K562 (cell line): Measurements from ENCODE around the gene EGFR. TPM values are rescaled to one million over a fixed set of nuclear protein-coding genes. Genes with fewer than 3 reads are reported as not detected.

Experiments
- ATAC-seq: fragments of 200-7000 bp; cut with Tn5 transposase; 3 replicates; pipeline ENCODE4 v1.9.1; 2020; ENCODE audit warnings: moderate library complexity
- BruUV-seq: library from RNA; stranded (reverse); fragments of 400-500 nt; replicated peaks from 2 replicates; lab custom pipeline; 2021; lab: Mats Ljungman, UMichigan
- CTCF ChIA-PET: fragments of 300-600 bp; formaldehyde crosslinking; extraction: SDS; loops from one replicate; lab custom pipeline; 2021; ENCODE audit warnings: low intra/inter-chr PET ratio; lab: Yijun Ruan, JAX
- POLR2A ChIA-PET: fragments of 300-600, 350-650 bp; sonication (Branson Sonifier 250); formaldehyde crosslinking; extraction: SDS; loops from one replicate; lab custom pipeline; 2021; ENCODE audit warnings: antibody characterized with exemption, inconsistent platforms; lab: Yijun Ruan, JAX
- DNase-seq, 4 experiments: peaks; one replicate each; pipeline versions ENCODE4 v3.0.0 to v3.0.0-alpha.2; 2011 to 2018; ENCODE audit warnings: low spot score in 3 of 4, mixed read lengths in 3 of 4; ENCODE audit errors: extremely low read depth in 1 of 4
- FAIRE-seq: peaks from 2 replicates; lab custom pipeline; 2011; peaks lifted over from hg19 to GRCh38; lab: Jason Lieb, UNC
- H2AFZ ChIP-seq: 2 replicates; pipeline ENCODE4 v1.6.0; 2011; ENCODE audit warnings: low read depth, low read length, control low read depth, inconsistent platforms
- H3K27ac ChIP-seq: fragments of 200-600 bp; 3 replicates; pipeline ENCODE4 v1.8.0; 2011; ENCODE audit warnings: low read depth, mild to moderate bottlenecking, control low read depth, inconsistent platforms, low read length, moderate library complexity, mixed read lengths; ENCODE audit errors: extremely low read depth
- H3K27me3 ChIP-seq, 2 experiments: fragments of 300-600 bp in 1 of 2; 2 replicates in 1 of 2; 3 replicates in 1 of 2; pipeline versions ENCODE4 v1.6.0 to v1.8.0; 2011; ENCODE audit warnings: inconsistent platforms in 2 of 2, low read length in 2 of 2, mild to moderate bottlenecking in 1 of 2, mixed read lengths in 1 of 2, moderate library complexity in 1 of 2; ENCODE audit not compliant: control insufficient read depth in 2 of 2, insufficient read depth in 2 of 2
- H3K36me3 ChIP-seq: fragments of 300-600 bp; 3 replicates; pipeline ENCODE4 v1.8.0; 2011; ENCODE audit warnings: mild to moderate bottlenecking, low read length, inconsistent platforms; ENCODE audit not compliant: control insufficient read depth, insufficient read depth
- H3K4me1 ChIP-seq, 2 experiments: fragments of 200-600 bp in 1 of 2; replicated peaks in 1 of 2; 2 replicates in 1 of 2; 3 replicates in 1 of 2; pipeline versions ENCODE4 v1.5.1 to v1.8.0; 2011; ENCODE audit warnings: inconsistent platforms in 2 of 2, low read length in 2 of 2, mild to moderate bottlenecking in 1 of 2, mixed read lengths in 1 of 2, moderate library complexity in 1 of 2; ENCODE audit not compliant: control insufficient read depth in 2 of 2, insufficient read depth in 2 of 2
- H3K4me2 ChIP-seq: 2 replicates; pipeline ENCODE4 v1.6.1; 2011; ENCODE audit warnings: low read length, control low read depth, inconsistent platforms, mixed read lengths; ENCODE audit not compliant: insufficient read depth
- H3K4me3 ChIP-seq: fragments of 200-600 bp; sonication (generic), shearing (Covaris generic); 2 replicates; pipeline ENCODE4 v1.5.1; 2016; ENCODE audit warnings: control low read depth, inconsistent platforms
- H3K79me2 ChIP-seq: fragments of 200-600 bp; 3 replicates; pipeline ENCODE4 v1.8.0; 2011; ENCODE audit warnings: low read length, inconsistent platforms; ENCODE audit not compliant: control insufficient read depth, insufficient read depth
- H3K9ac ChIP-seq, 2 experiments: 2 replicates each; pipeline versions ENCODE4 v1.6.0 to v1.6.1; 2011; ENCODE audit warnings: low read depth in 2 of 2, low read length in 2 of 2, control low read depth in 1 of 2, inconsistent platforms in 1 of 2, mild to moderate bottlenecking in 1 of 2, mixed read lengths in 1 of 2; ENCODE audit not compliant: insufficient read depth in 1 of 2
- H3K9me1 ChIP-seq: one replicate; pipeline ENCODE4 v1.6.0; 2011; ENCODE audit warnings: inconsistent platforms, mild to moderate bottlenecking, low read length, moderate library complexity; ENCODE audit not compliant: control insufficient read depth, insufficient read depth
- H3K9me3 ChIP-seq: replicated peaks from 2 replicates; pipeline ENCODE4 v1.5.1; 2011; ENCODE audit warnings: low read depth, low read length, inconsistent platforms; ENCODE audit not compliant: control insufficient read depth, insufficient read depth
- H4K20me1 ChIP-seq: replicated peaks from 2 replicates; pipeline ENCODE4 v1.6.1; 2011; ENCODE audit warnings: low read length, inconsistent platforms, mixed read lengths; ENCODE audit not compliant: control insufficient read depth, insufficient read depth
- CLOCK ChIP-seq: fragments of 250-450 bp; sonication (Bioruptor Pico); IDR thresholded peaks from 2 replicates; pipeline ENCODE4 v1.4.0; 2020; ENCODE audit warnings: mild to moderate bottlenecking, moderate library complexity, borderline replicate concordance
- HMG20B ChIP-seq: fragments of 250-450 bp; sonication (Bioruptor Pico); IDR thresholded peaks from 2 replicates; pipeline ENCODE4 v1.5.0; 2021; ENCODE audit warnings: mild to moderate bottlenecking
- HNRNPH1 ChIP-seq: fragments of 200-400 bp; formaldehyde crosslinking; optimal IDR thresholded peaks from 2 replicates; pipeline ENCODE3; 2017; ENCODE audit warnings: low read depth, mild to moderate bottlenecking, low read length, moderate library complexity
- NCOA2 ChIP-seq, 2 experiments: fragments of 450-650 bp; IDR thresholded peaks; 2 replicates each; pipeline ENCODE4 v1.6.1; 2018; ENCODE audit warnings: mild to moderate bottlenecking in 2 of 2, moderate library complexity in 1 of 2; ENCODE audit not compliant: partially characterized antibody in 2 of 2
- PTBP1 ChIP-seq: fragments of 200-400 bp; formaldehyde crosslinking; IDR thresholded peaks from 2 replicates; pipeline ENCODE4 v1.6.1; 2017; ENCODE audit warnings: low read depth, low read length
- SIX5 ChIP-seq, 2 experiments: IDR thresholded peaks; 2 replicates each; pipeline ENCODE4 v1.6.1; 2011; ENCODE audit warnings: low read length in 2 of 2, borderline replicate concordance in 1 of 2, low read depth in 1 of 2, mild to moderate bottlenecking in 1 of 2, moderate library complexity in 1 of 2; ENCODE audit not compliant: insufficient read depth in 1 of 2
- SLC30A9 ChIP-seq: fragments of 250-450 bp; sonication (Bioruptor Pico); IDR thresholded peaks from 2 replicates; pipeline ENCODE4 v1.8.0; 2022; ENCODE audit warnings: mild to moderate bottlenecking, moderate library complexity
- TCF7 ChIP-seq: sonication (generic); IDR thresholded peaks from 2 replicates; pipeline ENCODE4 v1.6.1; 2016; ENCODE audit warnings: antibody characterized with exemption, borderline replicate concordance
- ZNF398 ChIP-seq: fragments of 250-450 bp; sonication (Bioruptor Pico); IDR thresholded peaks from 2 replicates; pipeline ENCODE4 v1.8.0; 2021; ENCODE audit warnings: moderate library complexity, mild to moderate bottlenecking, inconsistent platforms
- ZNF785 ChIP-seq: fragments of 250-450 bp; sonication (Bioruptor Pico); IDR thresholded peaks from 2 replicates; pipeline ENCODE4 v1.4.0; 2020; ENCODE audit warnings: mild to moderate bottlenecking
- WGBS: fragments of 100-300 bp; shearing (Covaris generic); methylation state at CpG from one replicate; pipeline ENCODE4 v1.1.6; 2016; ENCODE audit warnings: low coverage, mixed read lengths; ENCODE audit not compliant: insufficient coverage; ENCODE audit errors: missing lambda C conversion rate; 5-methylcytosine and 5-hydroxymethylcytosine counted together
- in situ Hi-C: fragments of 300-500 bp; cut with MboI; formaldehyde crosslinking; loops from 4 replicates; pipeline ENCODE4 v1.15.0; 2018; ENCODE audit warnings: inconsistent platforms, mixed read lengths
- intact Hi-C: fragments of 100-400 bp; cut with micrococcal nuclease; formaldehyde crosslinking; loops from 2 replicates; pipeline ENCODE4 v1.14.2; 2022
- polyA plus RNA-seq, 8 experiments: library from polyadenylated mRNA; depleted of rRNA in 4 of 8; stranded (reverse) in 5 of 8; unstranded in 3 of 8; fragments of >200 nt; fragmentation: Nextera tagmentation in 2 of 8; fragmentation: Illumina TruSeq in 1 of 8; extraction: Ambion mirVana in 2 of 8; extraction: Trizol in 1 of 8; gene quantifications; 2 replicates each; pipeline versions ENCODE4 v1.2.1 to v1.2.3, GENCODE V29; 2011 to 2014; ENCODE audit warnings: inconsistent platforms in 1 of 8, missing spikeins in 1 of 8
- total RNA-seq, 7 experiments: library from RNA; depleted of rRNA in 6 of 7; stranded (reverse); fragments of >200 nt in 6 of 7; fragmentation: Illumina TruSeq in 2 of 7; extraction: Trizol in 2 of 7; gene quantifications; 2 replicates each; pipeline versions ENCODE4 v1.2.1 to v1.2.3, GENCODE V29; 2011 to 2021; ENCODE audit warnings: low replicate concordance in 1 of 7
- TF ChIP-seq, protein P1 (sequence below): sonication (generic); formaldehyde crosslinking; IDR thresholded peaks from 2 replicates; pipeline ENCODE4 v1.9.0; 2022; ENCODE audit warnings: mild to moderate bottlenecking, missing genetic modification reagents
- TF ChIP-seq, protein P2 (sequence below), 2 experiments: fragments of 200-800 bp in 1 of 2; sonication (Bioruptor generic) in 1 of 2; sonication (generic) in 1 of 2; formaldehyde crosslinking in 1 of 2; IDR thresholded peaks in 1 of 2; conservative IDR thresholded peaks in 1 of 2; 2 replicates each; pipeline versions ENCODE4 v1.5.0 to v1.6.1; 2016 to 2020; ENCODE audit warnings: missing compliant biosample characterization in 1 of 2, missing genetic modification characterization in 1 of 2, missing genetic modification reagents in 1 of 2

Gene EGFR
- total and polyA plus RNA-seq, 9 of the 15 experiments (the other 6 are each of a cell fraction or from before 2014, with no cell fraction given), result 0.13 TPM; not detected in 8

- in situ Hi-C loops, result no loop called here
- no peaks in the 10 kb centered on the region for H3K79me2 ChIP-seq
- TF ChIP-seq, protein P1, sequence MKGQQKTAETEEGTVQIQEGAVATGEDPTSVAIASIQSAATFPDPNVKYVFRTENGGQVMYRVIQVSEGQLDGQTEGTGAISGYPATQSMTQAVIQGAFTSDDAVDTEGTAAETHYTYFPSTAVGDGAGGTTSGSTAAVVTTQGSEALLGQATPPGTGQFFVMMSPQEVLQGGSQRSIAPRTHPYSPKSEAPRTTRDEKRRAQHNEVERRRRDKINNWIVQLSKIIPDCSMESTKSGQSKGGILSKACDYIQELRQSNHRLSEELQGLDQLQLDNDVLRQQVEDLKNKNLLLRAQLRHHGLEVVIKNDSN (CRISPR knock-in tag), result no peak
- no peak for TF ChIP-seq CLOCK (CRISPR knock-in tag)
- no peak for TF ChIP-seq PTBP1
- TF ChIP-seq, protein P2, sequence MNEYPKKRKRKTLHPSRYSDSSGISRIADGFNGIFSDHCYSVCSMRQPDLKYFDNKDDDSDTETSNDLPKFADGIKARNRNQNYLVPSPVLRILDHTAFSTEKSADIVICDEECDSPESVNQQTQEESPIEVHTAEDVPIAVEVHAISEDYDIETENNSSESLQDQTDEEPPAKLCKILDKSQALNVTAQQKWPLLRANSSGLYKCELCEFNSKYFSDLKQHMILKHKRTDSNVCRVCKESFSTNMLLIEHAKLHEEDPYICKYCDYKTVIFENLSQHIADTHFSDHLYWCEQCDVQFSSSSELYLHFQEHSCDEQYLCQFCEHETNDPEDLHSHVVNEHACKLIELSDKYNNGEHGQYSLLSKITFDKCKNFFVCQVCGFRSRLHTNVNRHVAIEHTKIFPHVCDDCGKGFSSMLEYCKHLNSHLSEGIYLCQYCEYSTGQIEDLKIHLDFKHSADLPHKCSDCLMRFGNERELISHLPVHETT (CRISPR knock-in tag; conservative IDR thresholded peaks at IDR 0.05 in 1 of 2, IDR thresholded peaks at IDR 0.05 in 1 of 2), result no peak
- no peak for TF ChIP-seq SLC30A9 (CRISPR knock-in tag)
- no peak for TF ChIP-seq NCOA2 (IDR thresholded peaks at IDR 0.05; ENCODE audit: partially characterized antibody in 2 of 2)
- TF ChIP-seq SIX5 (IDR thresholded peaks at IDR 0.05; ENCODE audit: borderline replicate concordance in 1 of 2, insufficient read depth in 1 of 2, low read depth in 1 of 2, low read length in 2 of 2), result no peak
- no peak for TF ChIP-seq ZNF785 (CRISPR knock-in tag)
- TF ChIP-seq TCF7, result no peak
- no peak for TF ChIP-seq HNRNPH1
- TF ChIP-seq ZNF398, result no peak
- no peak for TF ChIP-seq HMG20B
Measured at GRCh38 chr7:55128693-55129394, 110.0 kb downstream of the EGFR start.

More at GRCh38 chr7:55128693-55129394, 110.0 kb downstream of the EGFR start:
- Histone ChIP-seq H3K27me3 (peaks cover 0 to 10% of the 10 kb centered on the region in 2 experiments; a peak in 1 of 5 replicates), H2AFZ (no peak overlapping the region), H4K20me1 (no peaks in the 10 kb centered on the region), H3K9ac (no peak overlapping the region), H3K36me3 (no peaks in the 10 kb centered on the region), H3K4me1 (peaks cover 10 to 12% of the 10 kb centered on the region in 2 experiments; a peak in 3 of 5 replicates), H3K4me2 (no peak overlapping the region), H3K9me1 (no peaks in the 10 kb centered on the region), H3K27ac (no peak overlapping the region), H3K4me3 (no peak overlapping the region), H3K9me3 (no peaks in the 10 kb centered on the region; the same call in 1 of the 2 replicates)
- no peak for DNase-seq
- 19% methylated on average over 6 of the region's 6 CpGs for WGBS
- CTCF ChIA-PET, result no interaction called here
- no peak for ATAC-seq
- no peak for FAIRE-seq
- BruUV-seq, result no TSS peak
- POLR2A ChIA-PET, result no interaction called here
- intact Hi-C loops, result no loop called here
